PC-3 (cell line): ENCODE data around the gene CRISP2. TPM values are rescaled to one million over a fixed set of nuclear protein-coding genes. Genes with fewer than 3 reads are reported as not detected.

Source experiments
- ATAC-seq: fragments of 200-7000 bp; cut with Tn5 transposase; 2 replicates; pipeline ENCODE4 v1.9.1; 2020; ENCODE audit warnings: mild to moderate bottlenecking, moderate library complexity
- BruUV-seq: library from RNA; stranded (reverse); fragments of 400-500 nt; replicated peaks from 2 replicates; lab custom pipeline; 2021; lab: Mats Ljungman, UMichigan
- CTCF ChIA-PET: fragments of 300-600 bp; sonication (Branson Sonifier 250); formaldehyde crosslinking; loops from one replicate; lab custom pipeline; 2022; ENCODE audit warnings: antibody characterized with exemption; lab: Charles Lee
- POLR2A ChIA-PET: fragments of 300-600 bp; sonication (Branson Sonifier 250); formaldehyde crosslinking; loops from one replicate; lab custom pipeline; 2022; ENCODE audit warnings: antibody characterized with exemption; ENCODE audit not compliant: unreplicated experiment; lab: Charles Lee
- DNase-seq: peaks from one replicate; pipeline ENCODE4 v3.0.0-alpha.2; 2015
- H2AFZ ChIP-seq: fragments of 300-600 bp; sonication (generic); 2 replicates; pipeline ENCODE4 v1.6.0; 2016; ENCODE audit warnings: antibody characterized with exemption, low read length
- H3F3A ChIP-seq: fragments of 300-600 bp; sonication (generic); one replicate; pipeline ENCODE4 v1.6.0; 2017; ENCODE audit warnings: antibody characterized with exemption, low read length, control low read depth, mild to moderate bottlenecking; ENCODE audit not compliant: unreplicated experiment
- H3K27ac ChIP-seq: fragments of 300-600 bp; sonication (generic); 2 replicates; pipeline ENCODE4 v1.5.1; 2016; ENCODE audit warnings: mild to moderate bottlenecking, low read length
- H3K27me3 ChIP-seq: fragments of 300-600 bp; sonication (generic); 2 replicates; pipeline ENCODE4 v1.6.1; 2016; ENCODE audit warnings: low read length, mixed read lengths
- H3K36me3 ChIP-seq: fragments of 300-600 bp; sonication (generic); 2 replicates; pipeline ENCODE4 v1.6.1; 2016; ENCODE audit warnings: low read depth, mixed run types, low read length, mixed read lengths
- H3K4me1 ChIP-seq: fragments of 300-600 bp; sonication (generic); 2 replicates; pipeline ENCODE4 v1.5.1; 2016; ENCODE audit warnings: low read length; ENCODE audit not compliant: insufficient read depth
- H3K4me2 ChIP-seq: fragments of 300-600 bp; sonication (generic); 2 replicates; pipeline ENCODE4 v1.6.0; 2016; ENCODE audit warnings: low read length
- H3K4me3 ChIP-seq: fragments of 300-600 bp; sonication (generic); 2 replicates; pipeline ENCODE4 v1.5.1; 2016; ENCODE audit warnings: mild to moderate bottlenecking, low read length, mixed read lengths
- H3K79me2 ChIP-seq: fragments of 300-600 bp; sonication (generic); 2 replicates; pipeline ENCODE4 v1.6.1; 2017; ENCODE audit warnings: low read length, mixed read lengths
- H3K9ac ChIP-seq: fragments of 300-600 bp; sonication (generic); 2 replicates; pipeline ENCODE4 v1.6.0; 2016; ENCODE audit warnings: mild to moderate bottlenecking, low read length
- H3K9me2 ChIP-seq: fragments of 300-600 bp; sonication (generic); replicated peaks from 2 replicates; pipeline ENCODE4 v1.6.1; 2016; ENCODE audit warnings: mixed run types, low read length, mixed read lengths
- H3K9me3 ChIP-seq: fragments of 300-600 bp; sonication (generic); 2 replicates; pipeline ENCODE4 v1.6.1; 2016; ENCODE audit warnings: low read length, mixed read lengths
- H4K20me1 ChIP-seq: fragments of 300-600 bp; sonication (generic); 2 replicates; pipeline ENCODE4 v1.6.1; 2016; ENCODE audit warnings: low read length, mixed read lengths
- EZH2 ChIP-seq: fragments of 300-600 bp; sonication (generic); IDR thresholded peaks from one replicate; pipeline ENCODE4 v1.6.1; 2017; ENCODE audit warnings: antibody characterized with exemption, mild to moderate bottlenecking, low read length; ENCODE audit not compliant: unreplicated experiment
- EZH2phosphoT487 ChIP-seq: fragments of 300-600 bp; sonication (generic); IDR thresholded peaks from 2 replicates; pipeline ENCODE4 v1.6.1; 2018; ENCODE audit warnings: mild to moderate bottlenecking, antibody characterized with exemption, low read length, borderline replicate concordance
- intact Hi-C: fragments of 100-400 bp; cut with micrococcal nuclease; formaldehyde crosslinking; loops from 2 replicates; pipeline ENCODE4 v1.9.0; 2023
- total RNA-seq: library from RNA; depleted of rRNA; stranded (reverse); fragments of >200 nt; gene quantifications from 2 replicates; pipeline ENCODE4 v1.2.3, GENCODE V29; 2014
- TF ChIP-seq, protein P1 (sequence below): fragments of 300-600 bp; sonication (generic); conservative IDR thresholded peaks from 2 replicates; pipeline ENCODE4 v1.5.1; 2017; ENCODE audit warnings: antibody characterized with exemption, low read depth, mild to moderate bottlenecking, low read length

The CRISP2 gene
- total RNA-seq, 1 experiment from 2014 or later = not detected

DNA sequence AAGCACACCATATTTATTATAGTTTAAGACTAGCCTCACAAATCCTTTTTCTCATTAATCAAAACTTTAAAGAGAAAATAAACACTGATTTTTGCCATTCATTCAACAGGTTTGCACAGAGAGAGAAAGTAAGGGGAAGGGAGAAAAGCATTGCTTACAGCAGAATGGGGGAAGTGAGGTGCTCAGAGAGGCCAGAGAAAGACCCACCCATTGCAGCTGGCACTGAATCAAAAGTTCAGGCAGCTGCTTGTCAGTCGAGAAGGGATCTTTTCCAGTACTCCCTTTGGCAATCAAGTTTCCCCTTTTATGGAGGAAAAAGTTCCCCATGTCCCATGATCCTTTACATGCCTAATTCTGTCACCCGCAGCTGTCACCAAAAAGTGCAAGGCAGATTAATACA lies 8.0 kb upstream of the CRISP2 start:
- Histone ChIP-seq H4K20me1 (no peaks in the 10 kb centered on the region), H3F3A (no peaks in the 10 kb centered on the region), H3K27me3 (no peaks in the 10 kb centered on the region), H3K9me3 (peaks cover 10% of the 10 kb centered on the region; the same call in 1 of the 2 replicates), H3K79me2 (no peaks in the 10 kb centered on the region), H3K4me3 (no peak overlapping the region), H3K9ac (no peak overlapping the region), H2AFZ (no peak overlapping the region), H3K9me2 (no peaks in the 10 kb centered on the region), H3K27ac (no peak overlapping the region), H3K36me3 (no peaks in the 10 kb centered on the region), H3K4me1 (no peaks in the 10 kb centered on the region), H3K4me2 (no peak overlapping the region)
- CTCF ChIA-PET = no interaction called here
- TF ChIP-seq, protein P1, sequence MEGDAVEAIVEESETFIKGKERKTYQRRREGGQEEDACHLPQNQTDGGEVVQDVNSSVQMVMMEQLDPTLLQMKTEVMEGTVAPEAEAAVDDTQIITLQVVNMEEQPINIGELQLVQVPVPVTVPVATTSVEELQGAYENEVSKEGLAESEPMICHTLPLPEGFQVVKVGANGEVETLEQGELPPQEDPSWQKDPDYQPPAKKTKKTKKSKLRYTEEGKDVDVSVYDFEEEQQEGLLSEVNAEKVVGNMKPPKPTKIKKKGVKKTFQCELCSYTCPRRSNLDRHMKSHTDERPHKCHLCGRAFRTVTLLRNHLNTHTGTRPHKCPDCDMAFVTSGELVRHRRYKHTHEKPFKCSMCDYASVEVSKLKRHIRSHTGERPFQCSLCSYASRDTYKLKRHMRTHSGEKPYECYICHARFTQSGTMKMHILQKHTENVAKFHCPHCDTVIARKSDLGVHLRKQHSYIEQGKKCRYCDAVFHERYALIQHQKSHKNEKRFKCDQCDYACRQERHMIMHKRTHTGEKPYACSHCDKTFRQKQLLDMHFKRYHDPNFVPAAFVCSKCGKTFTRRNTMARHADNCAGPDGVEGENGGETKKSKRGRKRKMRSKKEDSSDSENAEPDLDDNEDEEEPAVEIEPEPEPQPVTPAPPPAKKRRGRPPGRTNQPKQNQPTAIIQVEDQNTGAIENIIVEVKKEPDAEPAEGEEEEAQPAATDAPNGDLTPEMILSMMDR = no peak
- TF ChIP-seq EZH2phosphoT487 (no peak), EZH2 (no peak)
- ATAC-seq (no peak), DNase-seq (no peak)
- POLR2A ChIA-PET = no interaction called here
- no TSS peak for BruUV-seq
- intact Hi-C loops = no loop called here

DNA sequence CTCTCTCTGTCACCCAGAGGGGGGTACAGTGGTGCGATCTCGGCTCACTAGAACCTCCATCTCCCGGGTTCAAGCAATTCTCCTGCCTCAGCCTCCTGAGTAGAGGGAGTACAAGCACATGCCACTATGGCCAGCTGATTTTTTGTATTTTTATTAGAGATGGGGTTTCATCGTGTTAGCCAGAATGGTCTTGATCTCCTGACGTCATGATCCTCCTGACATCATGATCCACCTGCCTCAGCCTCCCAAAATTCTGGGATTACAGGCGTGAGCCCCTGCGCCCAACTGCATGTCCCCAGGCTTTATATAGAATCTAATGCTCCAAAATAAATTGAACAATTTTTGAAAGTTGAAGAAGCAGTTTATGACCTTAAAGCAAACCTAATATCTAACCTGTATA lies 7.0 kb upstream of the CRISP2 start:
- H3K9me3 ChIP-seq = peaks cover 10% of the 10 kb centered on the region; the same call in 1 of the 2 replicates
- CTCF ChIA-PET = no interaction called here
- no TSS peak for BruUV-seq

DNA sequence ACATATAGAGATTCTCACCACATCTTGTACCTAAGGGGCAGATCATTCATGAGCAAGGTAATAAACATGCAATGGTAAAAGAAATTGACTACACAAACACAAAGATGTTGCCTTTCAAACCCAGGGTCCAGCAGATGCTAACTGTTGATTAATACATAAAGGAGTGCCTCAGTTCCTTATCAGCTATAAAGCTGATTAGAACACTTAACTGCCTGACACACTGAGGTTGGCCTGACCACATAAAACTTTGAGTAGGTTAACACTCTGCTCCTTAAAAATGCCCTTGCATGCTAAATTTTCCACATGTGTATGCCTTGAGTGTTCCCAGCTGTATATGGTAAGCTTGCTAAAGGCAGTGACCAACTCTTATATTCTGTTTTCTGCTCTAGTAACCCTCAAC lies 14.9 kb downstream of the CRISP2 start:
- Histone ChIP-seq H3K4me3 (no peak overlapping the region), H3K36me3 (no peaks in the 10 kb centered on the region), H3K9ac (no peak overlapping the region), H2AFZ (no peak overlapping the region), H3K9me3 (no peaks in the 10 kb centered on the region; the same call in 1 of the 2 replicates), H3K4me2 (no peak overlapping the region), H3K79me2 (no peaks in the 10 kb centered on the region), H3K27me3 (no peaks in the 10 kb centered on the region), H3K27ac (no peak overlapping the region), H3K9me2 (no peaks in the 10 kb centered on the region), H4K20me1 (no peaks in the 10 kb centered on the region), H3K4me1 (no peaks in the 10 kb centered on the region), H3F3A (no peaks in the 10 kb centered on the region)
- TF ChIP-seq EZH2 (no peak), EZH2phosphoT487 (no peak)
- TF ChIP-seq, protein P1 = no peak
- no TSS peak for BruUV-seq
- intact Hi-C loops = no loop called here
- DNase-seq (no peak), ATAC-seq (no peak)
- CTCF ChIA-PET = no interaction called here
- POLR2A ChIA-PET = no interaction called here

More for the DNA sequence above, 7.0 kb upstream of the CRISP2 start:
- H3K36me3 ChIP-seq = no peaks in the 10 kb centered on the region
- no peaks in the 10 kb centered on the region for H3K4me1 ChIP-seq
- H3K4me3 ChIP-seq = no peak overlapping the region
- DNase-seq = no peak
- H3F3A ChIP-seq = no peaks in the 10 kb centered on the region
- no peak for ATAC-seq
- H2AFZ ChIP-seq = no peak overlapping the region
- POLR2A ChIA-PET = no interaction called here
- TF ChIP-seq, protein P1 = no peak
- no peak for TF ChIP-seq EZH2
- TF ChIP-seq EZH2phosphoT487 = no peak
- no peaks in the 10 kb centered on the region for H3K27me3 ChIP-seq
- H3K27ac ChIP-seq = no peak overlapping the region
- H3K79me2 ChIP-seq = no peaks in the 10 kb centered on the region
- no peak overlapping the region for H3K9ac ChIP-seq
- no peak overlapping the region for H3K4me2 ChIP-seq
- H3K9me2 ChIP-seq = no peaks in the 10 kb centered on the region
- intact Hi-C loops = no loop called here
- no peaks in the 10 kb centered on the region for H4K20me1 ChIP-seq
